GM23248 (cell line): ENCODE measurements around the gene KITLG.

Experiments used
- EZH2 ChIP-seq: fragments of 200-600 bp; sonication (generic); IDR thresholded peaks from 2 replicates; pipeline ENCODE4 v1.6.1; 2018; ENCODE audit warnings: antibody characterized with exemption, mild to moderate bottlenecking; ENCODE audit not compliant: insufficient read depth, poor library complexity, severe bottlenecking
- EZH2phosphoT487 ChIP-seq: fragments of 200-600 bp; sonication (generic); IDR thresholded peaks from 2 replicates; pipeline ENCODE4 v1.6.1; 2018; ENCODE audit warnings: antibody characterized with exemption, moderate library complexity, mild to moderate bottlenecking, low read depth; ENCODE audit not compliant: insufficient read depth

GRCh38 chr12:88625356-88625755, 45.1 kb upstream of the KITLG start:
- TF ChIP-seq EZH2phosphoT487, result no peak
- no peak for TF ChIP-seq EZH2
